Gastroesophageal sphincter (tissue), 4 donors: ENCODE results near the gene CDH1. TPM values are rescaled to one million over a fixed set of nuclear protein-coding genes. Genes with fewer than 3 reads are reported as not detected.

Experiments used
- ATAC-seq: fragments of 150-250 bp; one replicate; pipeline ENCODE4 v1.9.1; 2016; ENCODE audit warnings: mild to moderate bottlenecking, moderate library complexity
- H3K27ac ChIP-seq, 4 donors: fragments of 200-600 bp; sonication (generic) in 3 of 4; 1 replicate in 3 of 4; 2 replicates in 1 of 4; pipeline ENCODE4 v1.5.1; 2016 to 2019
- H3K27me3 ChIP-seq: fragments of 200-600 bp; sonication (generic); one replicate; pipeline ENCODE4 v1.5.1; 2019
- H3K36me3 ChIP-seq, 2 donors: fragments of 200-600 bp; sonication (generic); one replicate each; pipeline ENCODE4 v1.5.1; 2019; ENCODE audit warnings: control low read depth in 1 of 2
- H3K4me1 ChIP-seq, 3 donors: fragments of 200-600 bp; sonication (generic); 1 replicate in 2 of 3; 2 replicates in 1 of 3; pipeline ENCODE4 v1.5.1; 2016 to 2019; ENCODE audit warnings: control low read depth in 2 of 3
- H3K4me3 ChIP-seq, 2 donors: fragments of 200-600 bp; sonication (generic); one replicate each; pipeline ENCODE4 v1.5.1; 2019; ENCODE audit warnings: mild to moderate bottlenecking in 1 of 2, moderate library complexity in 1 of 2
- H3K9me3 ChIP-seq, 3 donors: fragments of 200-600 bp; sonication (generic); one replicate each; pipeline ENCODE4 v1.5.1; 2017 to 2019; ENCODE audit warnings: control low read depth in 2 of 3
- CTCF ChIP-seq, 4 experiments: fragments of 200-600 bp in 2 of 4; fragments of 450-650 bp in 2 of 4; sonication (generic) in 1 of 4; IDR thresholded peaks; one replicate each; pipeline ENCODE4 v1.5.1; 2017 to 2019; ENCODE audit warnings: antibody characterized with exemption in 4 of 4, mild to moderate bottlenecking in 2 of 4, moderate library complexity in 2 of 4
- EP300 ChIP-seq: sonication (generic); formaldehyde crosslinking; IDR thresholded peaks from one replicate; pipeline ENCODE4 v1.6.1; 2017; ENCODE audit warnings: antibody characterized with exemption, mild to moderate bottlenecking
- POLR2A ChIP-seq, 2 donors: fragments of 450-650 bp; IDR thresholded peaks; one replicate each; pipeline ENCODE4 v1.6.1; 2017; ENCODE audit warnings: antibody characterized with exemption in 2 of 2, mild to moderate bottlenecking in 2 of 2, moderate library complexity in 1 of 2
- POLR2AphosphoS5 ChIP-seq: sonication (generic); formaldehyde crosslinking; IDR thresholded peaks from one replicate; pipeline ENCODE4 v1.6.1; 2017; ENCODE audit warnings: antibody characterized with exemption
- whole genome bisulfite sequencing, 2 donors: methylation state at CpG; one replicate each; pipeline ENCODE4 v1.1.5; 2018; ENCODE audit warnings: low coverage in 1 of 2; 5-methylcytosine and 5-hydroxymethylcytosine counted together
- total RNA-seq, 4 donors: library from RNA; depleted of rRNA; stranded (reverse); fragments of >200 nt; gene quantifications; one replicate each; pipeline ENCODE4 v1.1.0, GENCODE V29; 2016

CDH1 gene
- total RNA-seq, 4 donors from 2014 or later = 0.13 to 12.0 (median 1.2) TPM

- H3K4me1 ChIP-seq = no peaks in the 10 kb centered on the region
- no peak for ATAC-seq
- peaks cover 65% of the 10 kb centered on the region for H3K27me3 ChIP-seq
- H3K4me3 ChIP-seq = no peak overlapping the region
- WGBS, 2 donors = 94% methylated on average over 2 of the region's 3 CpGs; no CpG with 5 or more reads in 1 of the 2 donors
- H3K9me3 ChIP-seq = no peaks in the 10 kb centered on the region
- H3K36me3 ChIP-seq = no peaks in the 10 kb centered on the region
- TF ChIP-seq POLR2A (IDR thresholded peaks at IDR 0.05) = no peak
- TF ChIP-seq CTCF (IDR thresholded peaks at IDR 0.05) = no peak
- no peak for TF ChIP-seq EP300
- TF ChIP-seq POLR2AphosphoS5 = no peak
- H3K27ac ChIP-seq = no peak overlapping the region
These were observed 5.5 kb upstream of the CDH1 start for GRCh38 chr16:68731637-68732036.

GRCh38 chr16:68732042-68732680, 4.9 kb upstream of the CDH1 start:
- WGBS, 2 donors = 36 to 65% methylated on average over 4 to 6 of the region's 8 CpGs
- Histone ChIP-seq H3K27me3 (peaks cover 68% of the 10 kb centered on the region), H3K4me1 (peaks cover 0 to 5% (median 0%) of the 10 kb centered on the region in 3 donors), H3K4me3 (no peak overlapping the region), H3K36me3 (no peaks in the 10 kb centered on the region), H3K9me3 (no peaks in the 10 kb centered on the region), H3K27ac (no peak overlapping the region)
- TF ChIP-seq POLR2AphosphoS5 = no peak
- TF ChIP-seq CTCF (IDR thresholded peaks at IDR 0.05) = no peak
- TF ChIP-seq EP300 = no peak
- TF ChIP-seq POLR2A (IDR thresholded peaks at IDR 0.05) = no peak
- ATAC-seq = no peak

GRCh38 chr16:68732741-68733399, 4.2 kb upstream of the CDH1 start:
- Histone ChIP-seq H3K4me3 (no peak overlapping the region), H3K27me3 (peaks cover 68% of the 10 kb centered on the region)
- ATAC-seq = no peak

GRCh38 chr16:68733570-68733969, 3.5 kb upstream of the CDH1 start:
- H3K27me3 ChIP-seq = peaks cover 68% of the 10 kb centered on the region
- WGBS, 2 donors = 98% methylated on average over 6 to 9 of the region's 9 CpGs
- H3K4me3 ChIP-seq = no peak overlapping the region
- H3K27ac ChIP-seq = no peak overlapping the region
- H3K9me3 ChIP-seq = no peaks in the 10 kb centered on the region
- TF ChIP-seq POLR2AphosphoS5 = no peak
- no peak for TF ChIP-seq POLR2A (IDR thresholded peaks at IDR 0.05)
- no peak for TF ChIP-seq CTCF (IDR thresholded peaks at IDR 0.05)
- TF ChIP-seq EP300 = no peak
- peaks cover 0 to 18% (median 4%) of the 10 kb centered on the region in 3 donors for H3K4me1 ChIP-seq
- ATAC-seq = no peak
- no peaks in the 10 kb centered on the region for H3K36me3 ChIP-seq

More at GRCh38 chr16:68732741-68733399, 4.2 kb upstream of the CDH1 start:
- Histone ChIP-seq H3K9me3 (no peaks in the 10 kb centered on the region), H3K36me3 (no peaks in the 10 kb centered on the region), H3K27ac (no peak overlapping the region), H3K4me1 (peaks cover 0 to 12% (median 4%) of the 10 kb centered on the region in 3 donors)
- WGBS, 2 donors = 70% methylated on average over 4 of the region's 4 CpGs; no CpG with 5 or more reads in 1 of the 2 donors
- TF ChIP-seq POLR2A (IDR thresholded peaks at IDR 0.05) = no peak
- TF ChIP-seq EP300 = no peak
- TF ChIP-seq POLR2AphosphoS5 = no peak
- no peak for TF ChIP-seq CTCF (IDR thresholded peaks at IDR 0.05)

- TF ChIP-seq EP300 (no peak), POLR2AphosphoS5 (no peak), CTCF (IDR thresholded peaks at IDR 0.05) (no peak), POLR2A (IDR thresholded peaks at IDR 0.05) (no peak)
- no peak overlapping the region for H3K27ac ChIP-seq
- peaks cover 0 to 18% (median 4%) of the 10 kb centered on the region in 3 donors for H3K4me1 ChIP-seq
- H3K36me3 ChIP-seq = no peaks in the 10 kb centered on the region
- peaks cover 62% of the 10 kb centered on the region for H3K27me3 ChIP-seq
- H3K9me3 ChIP-seq = no peaks in the 10 kb centered on the region
- ATAC-seq = no peak
- no peak overlapping the region for H3K4me3 ChIP-seq
- 91 to 100% methylated on average over 1 of the region's 2 CpGs for WGBS, 2 donors
These were observed 2.3 kb upstream of the CDH1 start for GRCh38 chr16:68734782-68735181.
